Stimulated activated CD4-positive, alpha-beta T cell treated with anti-CD3 and anti-CD28 coated beads, Interleukin-15, amount 100 ng/mL, for 24 hours (primary cell): ENCODE results near the gene TBXA2R.
"Not testable (repeated sequence)": the region's sequence is repeated elsewhere in the genome, so short reads cannot be mapped to it uniquely, and the experiment has no call there.

Experiments used
- DNase-seq: peaks from one replicate; pipeline ENCODE4 v3.0.0-alpha.2; 2020

The TBXA2R gene

GRCh38 chr19:3604227-3604986 lies 2.3 kb downstream of the TBXA2R start:
- no peak for DNase-seq

GRCh38 chr19:3603121-3603811 lies 3.4 kb downstream of the TBXA2R start:
- DNase-seq: no peak

- no peak for DNase-seq
Observed at GRCh38 chr19:3601021-3601420, 5.7 kb downstream of the TBXA2R start.

- DNase-seq: no peak
Observed at GRCh38 chr19:3599776-3600187, 6.9 kb downstream of the TBXA2R start.

GRCh38 chr19:3595521-3596061 lies 11.1 kb downstream of the TBXA2R start:
- DNase-seq: no peak

- DNase-seq: no peak
Observed at GRCh38 chr19:3593156-3593555, 13.5 kb downstream of the TBXA2R start.

- DNase-seq: no peak
Observed at GRCh38 chr19:3591876-3592613, 14.6 kb downstream of the TBXA2R start.

- DNase-seq: no peak
Observed at GRCh38 chr19:3590991-3591659, 15.6 kb downstream of the TBXA2R start.

GRCh38 chr19:3589949-3590348 lies 16.7 kb downstream of the TBXA2R start:
- no peak for DNase-seq

GRCh38 chr19:3589439-3589838 lies 17.2 kb downstream of the TBXA2R start:
- no peak for DNase-seq

- no peak for DNase-seq
Observed at GRCh38 chr19:3586707-3587346, 19.8 kb downstream of the TBXA2R start.

- DNase-seq: peak; percentile 54
Observed at GRCh38 chr19:3586127-3586626, 20.5 kb downstream of the TBXA2R start.

GRCh38 chr19:3585301-3586126 lies 21.2 kb downstream of the TBXA2R start, which contains the start of gene GIPC3:
TSS of gene GIPC3 (plus strand) at chr19:3585478. CDS start at chr19:3585598, 120 bp downstream.
- peak; percentile 29 for DNase-seq

GRCh38 chr19:3584036-3584802 lies 22.5 kb downstream of the TBXA2R start:
- DNase-seq: not testable (repeated sequence)

GRCh38 chr19:3581792-3582191 lies 24.9 kb downstream of the TBXA2R start:
- not testable (repeated sequence) for DNase-seq

GRCh38 chr19:3580156-3580934 lies 26.3 kb downstream of the TBXA2R start:
- DNase-seq: no peak

DNA sequence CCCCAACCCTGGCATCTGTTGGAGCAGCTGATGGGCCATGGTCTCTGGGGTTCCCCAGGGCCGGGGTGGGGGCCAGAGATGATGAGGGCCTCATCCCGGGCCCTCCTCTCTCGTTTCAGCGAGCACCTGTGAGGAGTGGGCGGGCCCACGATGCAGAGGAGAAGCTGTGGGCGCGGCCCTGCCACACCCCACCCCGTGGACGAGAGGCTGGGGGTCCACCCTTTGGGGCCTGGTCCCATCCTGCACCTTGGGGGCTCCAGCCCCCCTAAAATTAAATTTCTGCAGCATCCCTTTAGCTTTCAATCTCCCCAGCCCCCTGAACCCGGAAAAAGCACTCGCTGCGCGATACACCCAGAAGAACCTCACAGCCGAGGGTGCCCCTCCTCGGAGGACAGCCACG lies 28.3 kb downstream of the TBXA2R start:
- no peak for DNase-seq

DNA sequence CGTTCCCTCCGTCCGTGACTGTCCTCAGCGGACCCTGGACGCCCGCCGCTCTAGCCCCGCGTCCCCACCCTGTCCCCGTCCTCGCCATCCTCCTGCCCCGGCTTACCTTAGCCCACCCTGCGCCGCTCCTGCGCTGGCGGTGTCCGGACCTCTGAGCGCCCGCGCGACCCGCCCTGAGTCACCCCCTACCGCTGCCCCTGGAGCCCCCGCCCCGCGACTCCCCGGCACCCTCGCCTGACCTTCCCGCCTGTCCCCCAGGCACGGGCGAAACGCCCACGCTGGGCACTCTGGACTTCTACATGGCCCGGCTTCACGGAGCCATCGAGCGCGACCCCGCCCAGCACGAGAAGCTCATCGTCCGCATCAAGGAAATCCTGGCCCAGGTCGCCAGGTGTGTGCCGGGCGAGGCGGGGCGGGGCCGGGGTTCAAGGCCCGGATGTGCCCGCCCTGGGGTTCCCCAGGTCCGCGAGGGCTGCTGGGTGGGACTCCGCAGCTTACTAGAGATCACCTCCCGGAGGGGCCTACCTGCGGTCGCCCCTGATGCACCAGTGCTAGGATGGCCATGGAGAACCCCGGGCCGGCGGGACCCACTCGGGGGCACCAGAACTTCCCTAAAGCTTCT lies 28.8 kb downstream of the TBXA2R start:
- DNase-seq: no peak
